KOPT-K1 (cell line): ENCODE data around the gene PRUNE2.

ENCODE experiments used
- H3K27ac ChIP-seq: fragments of 200-600 bp; sonication (generic); 2 replicates; pipeline ENCODE4 v1.5.1; 2016; ENCODE audit warnings: antibody characterized with exemption, mild to moderate bottlenecking, low read depth, low read length; ENCODE audit not compliant: poor library complexity, severe bottlenecking
- H3K36me3 ChIP-seq: fragments of 200-600 bp; sonication (generic); 2 replicates; pipeline ENCODE4 v1.5.1; 2017; ENCODE audit warnings: antibody characterized with exemption, mild to moderate bottlenecking, low read length, moderate library complexity; ENCODE audit not compliant: insufficient read depth
- H3K9me3 ChIP-seq: fragments of 200-600 bp; sonication (generic); 2 replicates; pipeline ENCODE4 v1.5.1; 2017; ENCODE audit warnings: antibody characterized with exemption, low read length, mild to moderate bottlenecking; ENCODE audit not compliant: insufficient read depth, poor library complexity, severe bottlenecking

PRUNE2 gene

GRCh38 chr9:76570826-76571225 is 335.1 kb downstream of the PRUNE2 start:
- H3K36me3 ChIP-seq = no peaks in the 10 kb centered on the region
- H3K27ac ChIP-seq = no peak overlapping the region
- H3K9me3 ChIP-seq = peaks cover 14% of the 10 kb centered on the region

- H3K9me3 ChIP-seq = peaks cover 14% of the 10 kb centered on the region
- no peaks in the 10 kb centered on the region for H3K36me3 ChIP-seq
- no peak overlapping the region for H3K27ac ChIP-seq
These were observed 338.8 kb downstream of the PRUNE2 start for GRCh38 chr9:76567086-76567485.

- no peak overlapping the region for H3K27ac ChIP-seq
- H3K36me3 ChIP-seq = no peaks in the 10 kb centered on the region
- H3K9me3 ChIP-seq = no peaks in the 10 kb centered on the region
These were observed 341.6 kb downstream of the PRUNE2 start for GRCh38 chr9:76564297-76564696.

- Histone ChIP-seq H3K27ac (no peak overlapping the region), H3K9me3 (no peaks in the 10 kb centered on the region), H3K36me3 (no peaks in the 10 kb centered on the region)
These were observed 343.4 kb downstream of the PRUNE2 start for GRCh38 chr9:76562511-76562911.

GRCh38 chr9:76561900-76562299 is 344.0 kb downstream of the PRUNE2 start:
- Histone ChIP-seq H3K27ac (no peak overlapping the region), H3K36me3 (no peaks in the 10 kb centered on the region)

More at GRCh38 chr9:76561900-76562299, 344.0 kb downstream of the PRUNE2 start:
- no peaks in the 10 kb centered on the region for H3K9me3 ChIP-seq
